ENCODE results near the gene PRICKLE1.

The PRICKLE1 gene

GRCh38 chr12:42485823-42486222, 103.7 kb downstream of the PRICKLE1 start:
- no peak for DNase-seq

GRCh38 chr12:42484996-42485395, 104.5 kb downstream of the PRICKLE1 start:
- no peak for DNase-seq

- DNase-seq: no peak
These were observed 106.1 kb downstream of the PRICKLE1 start for GRCh38 chr12:42483521-42483790.

- peak; percentile 22 for DNase-seq
These were observed 106.6 kb downstream of the PRICKLE1 start for GRCh38 chr12:42482748-42483520.

GRCh38 chr12:42482041-42482747, 107.4 kb downstream of the PRICKLE1 start:
- no peak for DNase-seq

- DNase-seq: no peak
These were observed 108.2 kb downstream of the PRICKLE1 start for GRCh38 chr12:42481368-42481767.

GRCh38 chr12:42477941-42478340, 111.6 kb downstream of the PRICKLE1 start:
- DNase-seq: no peak

- no peak for DNase-seq
These were observed 114.4 kb downstream of the PRICKLE1 start for GRCh38 chr12:42475106-42475505.

GRCh38 chr12:42474391-42474790, 115.2 kb downstream of the PRICKLE1 start:
- DNase-seq: no peak

GRCh38 chr12:42473561-42473960, 116.0 kb downstream of the PRICKLE1 start:
- DNase-seq: no peak

GRCh38 chr12:42473130-42473529, 116.4 kb downstream of the PRICKLE1 start:
- DNase-seq: no peak

GRCh38 chr12:42472376-42472775, 117.2 kb downstream of the PRICKLE1 start:
- no peak for DNase-seq

- DNase-seq: peak; percentile 1
These were observed 120.0 kb downstream of the PRICKLE1 start for GRCh38 chr12:42469355-42470175.

GRCh38 chr12:42468921-42469320, 120.6 kb downstream of the PRICKLE1 start:
- DNase-seq: no peak

GRCh38 chr12:42468341-42468821, 121.2 kb downstream of the PRICKLE1 start:
- DNase-seq: no peak

- no peak for DNase-seq
These were observed 125.9 kb downstream of the PRICKLE1 start for GRCh38 chr12:42463671-42464070.

- DNase-seq: no peak
These were observed 127.1 kb downstream of the PRICKLE1 start for GRCh38 chr12:42462486-42462885.

GRCh38 chr12:42459336-42459847, 130.2 kb downstream of the PRICKLE1 start:
- DNase-seq: no peak

GRCh38 chr12:42458575-42458974, 131.0 kb downstream of the PRICKLE1 start:
- DNase-seq: no peak

GRCh38 chr12:42450248-42450647, 139.3 kb downstream of the PRICKLE1 start:
- no peak for DNase-seq

- no peak for DNase-seq
These were observed 140.7 kb downstream of the PRICKLE1 start for GRCh38 chr12:42448841-42449240.

GRCh38 chr12:42447371-42447786, 142.2 kb downstream of the PRICKLE1 start:
- DNase-seq: no peak

- no peak for DNase-seq
These were observed 142.8 kb downstream of the PRICKLE1 start for GRCh38 chr12:42446761-42447160.

Measured in NCI-H526 treated with DMSO at 0.1 percent for 48 hours (cell line).